AG09309 (cell line): ENCODE measurements around the gene FBXO45.

ENCODE experiments used
- DNase-seq: peaks from one replicate; pipeline ENCODE4 v3.0.0-alpha.2; 2010; ENCODE audit warnings: low read depth
- H3K4me3 ChIP-seq: 2 replicates; pipeline ENCODE4 v1.5.1; 2011; ENCODE audit warnings: mild to moderate bottlenecking, low read depth, low read length, moderate library complexity; ENCODE audit not compliant: control insufficient read depth
- TF ChIP-seq, protein P1 (sequence below): IDR thresholded peaks from 2 replicates; pipeline ENCODE4 v1.5.1; 2011; ENCODE audit warnings: mild to moderate bottlenecking, low read depth, low read length, inconsistent platforms; ENCODE audit not compliant: insufficient read depth, control insufficient read depth; ENCODE audit errors: missing control alignments

FBXO45 gene

DNA sequence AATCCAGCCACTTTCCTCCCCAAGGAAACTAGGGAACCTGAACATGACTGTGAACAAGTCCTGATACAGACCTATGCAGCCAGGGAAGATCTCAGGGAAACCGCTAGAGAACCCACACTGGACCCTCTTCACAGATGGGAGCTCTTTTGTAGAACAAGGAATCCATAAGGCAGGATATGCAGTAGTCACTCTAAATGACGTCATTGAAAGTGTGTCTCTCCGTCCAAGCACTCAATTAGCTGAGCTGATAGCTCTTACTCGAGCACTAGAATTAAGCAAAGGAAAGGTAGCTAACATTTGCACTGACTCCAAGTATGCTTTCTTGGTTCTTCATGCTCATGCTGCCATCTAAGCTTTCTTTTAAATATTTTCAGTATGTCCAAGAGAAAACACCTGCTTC, 43.3 kb upstream of the FBXO45 start:
- DNase-seq = no peak
- H3K4me3 ChIP-seq = no peak overlapping the region
- TF ChIP-seq, protein P1, sequence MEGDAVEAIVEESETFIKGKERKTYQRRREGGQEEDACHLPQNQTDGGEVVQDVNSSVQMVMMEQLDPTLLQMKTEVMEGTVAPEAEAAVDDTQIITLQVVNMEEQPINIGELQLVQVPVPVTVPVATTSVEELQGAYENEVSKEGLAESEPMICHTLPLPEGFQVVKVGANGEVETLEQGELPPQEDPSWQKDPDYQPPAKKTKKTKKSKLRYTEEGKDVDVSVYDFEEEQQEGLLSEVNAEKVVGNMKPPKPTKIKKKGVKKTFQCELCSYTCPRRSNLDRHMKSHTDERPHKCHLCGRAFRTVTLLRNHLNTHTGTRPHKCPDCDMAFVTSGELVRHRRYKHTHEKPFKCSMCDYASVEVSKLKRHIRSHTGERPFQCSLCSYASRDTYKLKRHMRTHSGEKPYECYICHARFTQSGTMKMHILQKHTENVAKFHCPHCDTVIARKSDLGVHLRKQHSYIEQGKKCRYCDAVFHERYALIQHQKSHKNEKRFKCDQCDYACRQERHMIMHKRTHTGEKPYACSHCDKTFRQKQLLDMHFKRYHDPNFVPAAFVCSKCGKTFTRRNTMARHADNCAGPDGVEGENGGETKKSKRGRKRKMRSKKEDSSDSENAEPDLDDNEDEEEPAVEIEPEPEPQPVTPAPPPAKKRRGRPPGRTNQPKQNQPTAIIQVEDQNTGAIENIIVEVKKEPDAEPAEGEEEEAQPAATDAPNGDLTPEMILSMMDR = no peak

- DNase-seq = no peak
- H3K4me3 ChIP-seq = peak overlapping the region; percentile 11
- TF ChIP-seq, protein P1 = peak; percentile 44
Observed at GRCh38 chr3:196528639-196529233, 39.7 kb upstream of the FBXO45 start.

- no peak overlapping the region for H3K4me3 ChIP-seq
- no peak for DNase-seq
- TF ChIP-seq, protein P1 = no peak
Observed at GRCh38 chr3:196531418-196531817, 37.0 kb upstream of the FBXO45 start.

DNA sequence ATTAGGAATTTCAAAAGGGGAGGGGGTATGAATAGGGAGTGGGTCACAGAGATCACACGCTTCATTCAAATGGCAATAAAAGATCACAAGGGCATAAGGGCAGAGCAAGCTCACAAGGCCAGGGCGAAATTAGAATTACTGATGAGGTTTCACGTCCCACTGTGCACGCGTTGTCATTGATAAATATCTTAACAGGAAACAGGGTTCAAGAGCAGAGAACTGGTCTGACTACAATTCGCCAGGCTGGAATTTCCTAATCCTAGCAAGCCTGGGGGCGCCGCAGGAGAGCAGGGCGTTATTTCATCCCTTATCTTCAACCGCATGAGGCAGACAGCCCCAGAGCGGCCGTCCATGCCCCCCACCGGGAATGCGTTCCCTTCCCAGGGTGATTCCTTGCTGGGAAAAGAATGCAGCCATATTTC, 35.2 kb upstream of the FBXO45 start:
- TF ChIP-seq, protein P1 = no peak
- H3K4me3 ChIP-seq = no peak overlapping the region
- DNase-seq = no peak

DNA sequence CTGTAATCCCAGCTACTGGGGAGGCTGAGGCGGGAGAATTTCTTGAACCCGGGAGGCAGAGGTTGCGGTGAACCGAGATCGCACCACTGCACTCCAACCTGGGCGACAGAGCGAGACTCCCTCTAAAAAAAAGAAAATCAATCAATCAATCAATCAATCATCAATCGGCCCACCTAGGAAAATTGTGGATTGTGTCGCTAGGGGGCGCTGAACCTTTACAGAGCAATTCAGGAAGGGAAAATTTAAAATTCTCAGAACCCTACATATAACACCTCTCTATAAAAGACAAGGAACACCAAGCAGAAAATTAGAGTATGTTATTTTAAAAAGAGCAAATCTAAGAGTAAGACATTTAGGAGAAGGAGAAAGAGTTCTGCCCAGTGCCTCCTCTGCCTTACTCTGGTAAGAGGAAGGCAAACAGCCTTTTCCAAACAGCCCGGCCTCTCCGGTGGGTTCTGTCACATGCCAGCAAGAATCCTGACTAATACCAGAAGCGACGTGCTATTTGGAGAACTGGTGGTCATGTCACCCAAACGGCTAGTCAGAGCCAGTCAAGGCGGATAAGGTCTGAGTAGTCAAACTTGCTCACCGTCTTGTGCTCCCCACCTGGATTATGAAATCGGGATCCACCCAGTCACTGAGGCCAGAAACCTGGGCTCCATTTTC, 31.0 kb upstream of the FBXO45 start:
- TF ChIP-seq, protein P1 = peak; percentile 57
- DNase-seq = no peak
- H3K4me3 ChIP-seq = no peak overlapping the region

- no peak overlapping the region for H3K4me3 ChIP-seq
- TF ChIP-seq, protein P1 = no peak
- no peak for DNase-seq
Observed at GRCh38 chr3:196541684-196542445, 26.6 kb upstream of the FBXO45 start.
